ENCODE data around the gene ERCC6. TPM values are rescaled to one million over a fixed set of nuclear protein-coding genes. Genes with fewer than 3 reads are reported as not detected.

ERCC6 gene
- total RNA-seq, 1 donor from 2014 or later: 15.2 TPM

- intact Hi-C loops (cut with DNase I): loop anchor here (10.0 kb wide), 1 partner anchor 534 kb away; no protein-coding TSS in a partner anchor
- DNase-seq (ENCODE audit: extremely low spot score in 2 of 2): no peak
- TF ChIP-seq CTCF (IDR thresholded peaks at IDR 0.05): no peak
- no peak for TF ChIP-seq POLR2AphosphoS5 (IDR thresholded peaks at IDR 0.05; ENCODE audit: insufficient read depth in 1 of 2, low read depth in 1 of 2)
- TF ChIP-seq POLR2A (IDR thresholded peaks at IDR 0.05): no peak
- H3K36me3 ChIP-seq: peaks cover 0 to 12% of the 10 kb centered on the region in 2 donors
- H3K27ac ChIP-seq: no peak overlapping the region
- no peaks in the 10 kb centered on the region for H3K27me3 ChIP-seq
- no peaks in the 10 kb centered on the region for H3K4me1 ChIP-seq
- no peak overlapping the region for H3K4me3 ChIP-seq
- H3K9me3 ChIP-seq: no peaks in the 10 kb centered on the region
Observed at GRCh38 chr10:49518566-49518965, 20.4 kb downstream of the ERCC6 start.

GRCh38 chr10:49516216-49516970, 22.5 kb downstream of the ERCC6 start:
- Histone ChIP-seq H3K9me3 (no peaks in the 10 kb centered on the region), H3K4me1 (no peaks in the 10 kb centered on the region), H3K27me3 (no peaks in the 10 kb centered on the region), H3K36me3 (peaks cover 0 to 10% of the 10 kb centered on the region in 2 donors), H3K4me3 (no peak overlapping the region), H3K27ac (no peak overlapping the region)
- intact Hi-C loops (cut with DNase I): loop anchor here (10.0 kb wide), 1 partner anchor 532 kb away; no protein-coding TSS in a partner anchor
- no peak for DNase-seq (ENCODE audit: extremely low spot score in 2 of 2)
- TF ChIP-seq CTCF (IDR thresholded peaks at IDR 0.05): no peak
- TF ChIP-seq POLR2AphosphoS5 (IDR thresholded peaks at IDR 0.05; ENCODE audit: insufficient read depth in 1 of 2, low read depth in 1 of 2): no peak
- TF ChIP-seq POLR2A (IDR thresholded peaks at IDR 0.05): no peak

GRCh38 chr10:49512121-49512809, 26.7 kb downstream of the ERCC6 start:
- intact Hi-C loops (cut with DNase I): loop anchor here (5.0 to 10.0 kb wide), 2 partner anchors 105 to 527 kb away; no protein-coding TSS in a partner anchor
- no peaks in the 10 kb centered on the region for H3K9me3 ChIP-seq
- H3K27me3 ChIP-seq: no peaks in the 10 kb centered on the region
- no peaks in the 10 kb centered on the region for H3K4me1 ChIP-seq
- H3K27ac ChIP-seq: no peak overlapping the region
- peak in 2 of 3 experiments; percentile 11 to 17 for TF ChIP-seq CTCF (IDR thresholded peaks at IDR 0.05)
- TF ChIP-seq POLR2A (IDR thresholded peaks at IDR 0.05): no peak
- no peak overlapping the region for H3K4me3 ChIP-seq
- H3K36me3 ChIP-seq: peaks cover 0 to 10% of the 10 kb centered on the region in 2 donors
- no peak for DNase-seq (ENCODE audit: extremely low spot score in 2 of 2)

GRCh38 chr10:49509771-49510303, 29.1 kb downstream of the ERCC6 start:
- Histone ChIP-seq H3K4me3 (no peak overlapping the region), H3K9me3 (no peaks in the 10 kb centered on the region), H3K36me3 (no peaks in the 10 kb centered on the region), H3K27ac (no peak overlapping the region), H3K27me3 (no peaks in the 10 kb centered on the region), H3K4me1 (no peaks in the 10 kb centered on the region)
- TF ChIP-seq CTCF (IDR thresholded peaks at IDR 0.05) (no peak), POLR2AphosphoS5 (IDR thresholded peaks at IDR 0.05; ENCODE audit: insufficient read depth in 1 of 2, low read depth in 1 of 2) (no peak), POLR2A (IDR thresholded peaks at IDR 0.05) (no peak)
- intact Hi-C loops (cut with DNase I): loop anchor here (5.0 to 10.0 kb wide), 2 partner anchors 103 to 525 kb away; no protein-coding TSS in a partner anchor
- no peak for DNase-seq (ENCODE audit: extremely low spot score in 2 of 2)

All from vagina (tissue), 2 donors.